Measurements from ENCODE around the gene PARP9.

Gene PARP9

DNA sequence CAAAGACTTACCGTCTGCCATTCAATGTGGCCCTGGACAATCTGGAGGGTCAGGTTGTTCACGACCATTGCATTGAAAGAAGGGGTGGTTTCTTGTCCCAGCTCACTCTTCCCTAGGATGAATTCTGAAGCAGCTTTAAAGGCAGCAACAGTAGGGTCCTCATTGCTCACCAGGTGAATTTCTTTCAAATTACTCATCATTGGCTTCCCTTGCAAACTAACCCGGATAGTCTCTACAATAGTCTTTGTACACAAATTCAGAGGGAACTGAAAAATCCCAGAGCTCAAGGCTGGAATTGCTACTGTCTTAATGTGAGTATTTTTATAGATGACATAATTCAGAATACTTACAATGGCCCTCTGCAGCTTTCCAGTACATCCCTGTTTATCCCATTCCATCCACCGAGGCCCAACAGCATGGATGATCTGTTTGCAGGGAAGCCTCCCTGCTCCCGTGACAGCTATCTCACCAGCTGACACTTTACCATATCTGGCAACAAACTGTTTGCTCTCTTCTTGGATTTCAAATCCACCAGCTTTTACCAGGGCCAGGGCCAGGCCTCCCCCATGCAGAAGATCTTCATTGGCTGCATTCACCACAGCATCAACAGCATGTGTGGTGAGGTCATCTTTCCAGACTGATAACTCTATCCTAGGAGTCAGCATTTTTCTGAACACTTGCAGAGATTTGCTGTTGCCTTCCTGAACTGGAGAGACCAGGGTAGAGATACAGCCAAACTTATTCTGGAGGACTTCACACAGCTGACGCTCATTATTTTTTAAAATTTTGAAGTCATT lies 8.6 kb downstream of the PARP9 start:
- TF ChIP-seq, protein P1, sequence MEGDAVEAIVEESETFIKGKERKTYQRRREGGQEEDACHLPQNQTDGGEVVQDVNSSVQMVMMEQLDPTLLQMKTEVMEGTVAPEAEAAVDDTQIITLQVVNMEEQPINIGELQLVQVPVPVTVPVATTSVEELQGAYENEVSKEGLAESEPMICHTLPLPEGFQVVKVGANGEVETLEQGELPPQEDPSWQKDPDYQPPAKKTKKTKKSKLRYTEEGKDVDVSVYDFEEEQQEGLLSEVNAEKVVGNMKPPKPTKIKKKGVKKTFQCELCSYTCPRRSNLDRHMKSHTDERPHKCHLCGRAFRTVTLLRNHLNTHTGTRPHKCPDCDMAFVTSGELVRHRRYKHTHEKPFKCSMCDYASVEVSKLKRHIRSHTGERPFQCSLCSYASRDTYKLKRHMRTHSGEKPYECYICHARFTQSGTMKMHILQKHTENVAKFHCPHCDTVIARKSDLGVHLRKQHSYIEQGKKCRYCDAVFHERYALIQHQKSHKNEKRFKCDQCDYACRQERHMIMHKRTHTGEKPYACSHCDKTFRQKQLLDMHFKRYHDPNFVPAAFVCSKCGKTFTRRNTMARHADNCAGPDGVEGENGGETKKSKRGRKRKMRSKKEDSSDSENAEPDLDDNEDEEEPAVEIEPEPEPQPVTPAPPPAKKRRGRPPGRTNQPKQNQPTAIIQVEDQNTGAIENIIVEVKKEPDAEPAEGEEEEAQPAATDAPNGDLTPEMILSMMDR (IDR thresholded peaks at IDR 0.05; ENCODE audit: low read depth, low read length, missing control alignments), result no peak
- in situ Hi-C loops (cut with HindIII; ENCODE audit: low sequenced_read_pairs), result no loop called here
- DNase-seq (ENCODE audit: low read depth), result peak; percentile 23
- H3K4me3 ChIP-seq (ENCODE audit: low read depth, low read length), result no peak overlapping the region

DNA sequence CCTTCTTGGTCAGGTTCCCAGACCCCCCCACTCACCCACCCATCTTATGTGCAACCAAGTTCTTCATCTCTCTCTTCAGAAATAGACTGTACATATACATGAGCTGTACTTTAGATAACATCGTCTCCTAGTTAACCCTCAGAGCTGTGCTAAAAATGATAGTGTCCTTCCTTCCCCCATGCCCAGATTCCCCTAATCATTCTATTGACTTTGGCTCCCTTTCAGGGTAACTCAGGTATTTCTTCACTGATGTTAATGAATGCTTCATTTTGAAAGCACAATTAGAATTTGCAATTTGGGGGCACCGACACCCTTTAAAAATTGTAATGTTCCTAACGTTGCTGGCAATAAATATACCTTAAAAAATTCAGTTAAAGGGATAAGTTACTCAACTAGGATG lies 10.9 kb downstream of the PARP9 start:
- DNase-seq (ENCODE audit: low read depth), result no peak
- no peak overlapping the region for H3K4me3 ChIP-seq (ENCODE audit: low read depth, low read length)
- TF ChIP-seq, protein P1 (IDR thresholded peaks at IDR 0.05; ENCODE audit: low read depth, low read length, missing control alignments), result no peak
- in situ Hi-C loops (cut with HindIII; ENCODE audit: low sequenced_read_pairs), result no loop called here

DNA sequence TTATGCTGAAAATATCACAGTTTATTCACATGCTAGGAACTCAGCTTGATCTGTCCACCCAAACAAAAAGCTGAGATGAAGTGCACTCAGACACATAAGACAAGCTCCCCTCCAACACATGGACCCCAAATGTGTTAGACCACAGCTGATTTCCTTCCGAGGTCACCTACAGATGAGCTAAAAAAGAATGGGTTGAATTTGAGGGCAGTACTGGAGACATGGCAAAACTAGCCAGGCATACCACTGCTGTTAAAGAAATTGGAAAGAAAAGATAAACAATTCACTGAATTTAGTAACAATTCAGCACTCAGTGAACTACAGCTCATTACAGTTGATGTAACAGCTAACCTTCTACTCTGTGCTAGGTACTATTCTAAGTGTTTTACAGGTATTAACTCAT lies 15.5 kb downstream of the PARP9 start:
- TF ChIP-seq, protein P1 (IDR thresholded peaks at IDR 0.05; ENCODE audit: low read depth, low read length, missing control alignments), result no peak
- DNase-seq (ENCODE audit: low read depth), result no peak
- no peak overlapping the region for H3K4me3 ChIP-seq (ENCODE audit: low read depth, low read length)
- in situ Hi-C loops (cut with HindIII; ENCODE audit: low sequenced_read_pairs), result no loop called here

DNA sequence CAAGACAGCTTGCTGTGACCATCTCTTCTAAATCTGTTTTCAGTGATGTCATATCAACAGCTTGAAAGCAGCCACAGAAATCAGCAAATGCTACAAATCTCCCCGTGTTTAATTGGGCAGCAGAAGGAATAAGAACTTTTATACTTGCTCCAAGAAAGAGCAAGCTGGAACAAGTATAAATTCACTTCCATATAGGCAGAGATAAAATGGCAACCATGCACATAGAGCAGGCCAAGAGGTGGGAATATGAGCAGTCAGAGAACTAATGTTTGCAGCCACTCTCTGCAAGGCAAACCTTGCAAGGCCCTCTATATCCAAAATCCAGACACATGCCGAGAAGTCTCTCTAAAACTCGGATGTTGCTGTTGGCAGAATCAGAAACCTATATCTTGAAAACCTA lies 16.0 kb downstream of the PARP9 start:
- TF ChIP-seq, protein P1 (IDR thresholded peaks at IDR 0.05; ENCODE audit: low read depth, low read length, missing control alignments), result no peak
- in situ Hi-C loops (cut with HindIII; ENCODE audit: low sequenced_read_pairs), result no loop called here
- no peak for DNase-seq (ENCODE audit: low read depth)
- H3K4me3 ChIP-seq (ENCODE audit: low read depth, low read length), result no peak overlapping the region

DNA sequence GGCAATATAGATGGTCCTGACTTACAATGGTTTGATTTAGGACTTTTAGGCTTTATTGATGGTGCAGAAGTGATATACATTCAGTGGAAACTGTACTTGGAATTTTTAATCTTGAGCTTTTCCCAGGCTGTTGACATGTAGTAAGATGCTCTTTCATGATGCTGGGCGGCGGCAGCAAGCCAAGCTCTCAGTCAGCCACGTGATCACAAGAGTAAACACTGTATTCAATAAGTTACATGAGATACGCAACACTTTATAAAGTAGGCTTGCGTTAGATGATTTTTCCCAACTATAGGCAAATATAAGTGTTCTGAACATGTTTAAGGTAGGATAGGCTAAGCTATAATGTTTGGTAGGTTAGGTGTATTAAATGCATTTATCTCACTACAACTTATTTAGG lies 17.9 kb downstream of the PARP9 start:
- in situ Hi-C loops (cut with HindIII; ENCODE audit: low sequenced_read_pairs), result no loop called here
- no peak for DNase-seq (ENCODE audit: low read depth)
- TF ChIP-seq, protein P1 (IDR thresholded peaks at IDR 0.05; ENCODE audit: low read depth, low read length, missing control alignments), result no peak
- no peak overlapping the region for H3K4me3 ChIP-seq (ENCODE audit: low read depth, low read length)

DNA sequence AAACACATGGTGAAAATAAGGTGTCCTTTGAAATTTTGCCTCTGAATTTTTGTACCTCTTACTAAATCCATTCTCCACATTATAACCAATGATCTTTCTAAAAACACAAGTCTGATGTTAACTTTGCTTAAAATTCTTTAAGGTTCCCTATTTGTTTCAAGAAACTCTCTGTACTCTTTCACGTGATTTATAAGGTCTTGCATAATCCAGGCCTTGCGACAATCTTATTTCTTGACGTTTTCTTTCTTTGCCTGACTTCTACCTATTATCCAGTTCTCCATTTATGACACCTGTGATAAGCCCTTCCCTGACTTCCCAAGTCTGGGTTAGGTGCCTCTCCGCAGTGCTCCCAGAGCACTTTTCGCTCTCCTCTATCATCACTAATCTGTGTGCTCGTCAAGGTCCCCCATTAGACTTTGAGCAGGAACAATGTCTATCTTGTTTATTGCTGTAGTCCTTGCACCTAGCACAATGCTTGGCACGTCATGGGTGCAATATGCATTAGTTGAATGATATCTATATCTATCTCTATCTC lies 25.1 kb downstream of the PARP9 start:
- no peak overlapping the region for H3K4me3 ChIP-seq (ENCODE audit: low read depth, low read length)
- DNase-seq (ENCODE audit: low read depth), result no peak
- TF ChIP-seq, protein P1 (IDR thresholded peaks at IDR 0.05; ENCODE audit: low read depth, low read length, missing control alignments), result no peak
- in situ Hi-C loops (cut with HindIII; ENCODE audit: low sequenced_read_pairs), result no loop called here
